Stimulated activated CD8-positive, alpha-beta memory T cell treated with anti-CD3 and anti-CD28 coated beads, Interleukin-4, amount 100 ng/mL, for 48 hours (primary cell): ENCODE results near the gene PTPN14.

Source experiments
- DNase-seq: peaks from one replicate; pipeline ENCODE4 v3.0.0-alpha.2; 2020

The PTPN14 gene

GRCh38 chr1:214567481-214567980, 16.1 kb upstream of the PTPN14 start:
- DNase-seq: no peak

GRCh38 chr1:214566158-214567104, 15.0 kb upstream of the PTPN14 start:
- DNase-seq: peak; percentile 37

- DNase-seq: no peak
Observed at GRCh38 chr1:214565310-214565709, 13.9 kb upstream of the PTPN14 start.

GRCh38 chr1:214563881-214564280, 12.5 kb upstream of the PTPN14 start:
- DNase-seq: no peak

GRCh38 chr1:214557952-214558735, 6.7 kb upstream of the PTPN14 start:
- DNase-seq: no peak

GRCh38 chr1:214553142-214553710, 1.8 kb upstream of the PTPN14 start:
- no peak for DNase-seq

- no peak for DNase-seq
Observed at GRCh38 chr1:214552174-214552608, 789 bp upstream of the PTPN14 start.

- peak; percentile 28 for DNase-seq
Observed at GRCh38 chr1:214550857-214551435, 456 bp downstream of the PTPN14 start.

GRCh38 chr1:214550013-214550856, 1.2 kb downstream of the PTPN14 start:
- no peak for DNase-seq

GRCh38 chr1:214549604-214550003, 1.8 kb downstream of the PTPN14 start:
- no peak for DNase-seq

- DNase-seq: no peak
Observed at GRCh38 chr1:214548988-214549387, 2.4 kb downstream of the PTPN14 start.

GRCh38 chr1:214548271-214548670, 3.1 kb downstream of the PTPN14 start:
- no peak for DNase-seq

- DNase-seq: no peak
Observed at GRCh38 chr1:214547747-214548146, 3.7 kb downstream of the PTPN14 start.

- no peak for DNase-seq
Observed at GRCh38 chr1:214546886-214547641, 4.3 kb downstream of the PTPN14 start.

GRCh38 chr1:214546084-214546483, 5.3 kb downstream of the PTPN14 start:
- no peak for DNase-seq

- no peak for DNase-seq
Observed at GRCh38 chr1:214545293-214545692, 6.1 kb downstream of the PTPN14 start.

- no peak for DNase-seq
Observed at GRCh38 chr1:214544791-214545190, 6.6 kb downstream of the PTPN14 start.

- no peak for DNase-seq
Observed at GRCh38 chr1:214542275-214543199, 8.9 kb downstream of the PTPN14 start.

- DNase-seq: no peak
Observed at GRCh38 chr1:214541693-214542092, 9.7 kb downstream of the PTPN14 start.

GRCh38 chr1:214541206-214541605, 10.2 kb downstream of the PTPN14 start:
- DNase-seq: no peak
